Right forelimb (tissue), 1 donor: ENCODE measurements around the gene LPCAT3.
"Not testable (repeated sequence)": the region's sequence is repeated elsewhere in the genome, so short reads cannot be mapped to it uniquely, and the experiment has no call there.

Experiments
- DNase-seq: peaks from one replicate; pipeline ENCODE4 v3.0.0-alpha.2; 2018

Gene LPCAT3

DNA sequence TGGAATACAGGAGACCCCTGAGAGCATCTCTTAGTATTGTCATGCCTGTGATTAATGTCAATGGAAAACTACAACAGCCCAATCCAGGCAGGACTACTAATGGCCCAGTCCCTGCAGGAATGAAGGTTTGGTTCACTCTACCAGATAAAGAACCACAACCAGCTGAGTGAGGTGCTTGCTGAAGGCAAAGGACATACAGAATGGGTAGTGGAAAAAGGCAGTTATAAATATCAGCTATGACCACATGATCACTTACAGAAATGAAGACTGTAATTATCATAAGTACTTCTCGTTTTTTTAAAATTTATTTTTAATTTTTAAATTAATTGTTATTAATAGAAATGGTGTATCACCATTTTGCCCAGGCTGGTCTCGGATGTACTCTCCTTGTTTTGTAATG lies 17.2 kb upstream of the LPCAT3 start:
- no peak for DNase-seq

DNA sequence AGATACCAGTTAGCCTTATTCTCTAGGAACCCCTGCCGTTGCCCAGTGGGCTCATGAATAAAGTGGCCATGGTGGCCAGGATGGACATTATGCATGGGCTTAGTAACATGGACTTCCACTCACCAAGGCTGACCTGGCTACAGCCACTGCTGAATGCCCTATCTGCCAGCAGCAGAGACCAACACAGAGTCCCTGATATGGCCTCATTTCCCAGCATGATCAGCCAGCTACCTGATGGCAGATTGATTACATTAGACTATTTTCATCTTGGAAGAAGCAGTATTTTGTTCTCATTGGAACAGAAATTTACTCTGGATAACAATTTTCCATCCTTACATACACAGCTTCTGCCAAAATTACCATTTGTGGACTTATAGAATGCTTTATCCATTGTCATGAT lies 16.2 kb upstream of the LPCAT3 start:
- DNase-seq: no peak

DNA sequence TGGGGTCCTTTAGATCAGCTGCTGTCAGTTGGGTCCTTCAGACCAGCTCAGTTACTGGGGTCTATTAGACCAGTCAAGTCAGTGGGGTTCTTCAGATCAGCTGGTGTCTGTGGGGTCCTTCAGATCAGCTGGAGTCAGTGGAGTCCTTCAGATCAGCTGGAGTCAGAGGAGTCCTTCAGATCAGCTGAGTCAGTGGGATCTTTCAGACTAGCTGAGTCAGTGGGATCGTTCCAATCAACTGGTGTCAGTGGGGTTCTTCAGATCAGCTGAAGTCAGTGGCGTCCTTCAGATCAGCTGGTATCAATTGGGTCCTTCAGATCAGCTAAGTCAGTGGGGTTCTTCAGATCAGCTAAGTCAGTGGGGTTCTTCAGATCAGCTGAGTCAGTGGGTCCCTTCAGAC lies 14.7 kb upstream of the LPCAT3 start:
- no peak for DNase-seq

DNA sequence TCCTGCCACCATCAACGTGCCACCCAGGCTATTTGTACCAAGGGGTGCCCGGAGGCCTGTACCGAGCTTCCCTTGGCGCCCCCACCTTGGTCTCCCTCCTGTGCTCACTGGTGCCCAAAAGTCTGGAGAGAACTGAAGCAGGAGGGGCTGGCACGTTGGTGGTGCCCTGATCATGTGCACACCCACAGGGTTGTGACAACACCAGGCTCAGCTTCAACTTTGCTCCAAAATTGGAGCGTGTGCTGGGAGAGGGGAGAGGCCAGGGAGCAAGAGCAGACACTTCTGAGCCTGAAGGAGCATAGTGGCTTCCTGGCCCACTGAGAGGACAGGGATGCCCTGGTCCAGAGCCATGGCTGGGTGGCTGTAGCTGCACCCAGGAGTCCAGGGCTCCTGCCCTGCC lies 13.0 kb upstream of the LPCAT3 start:
- no peak for DNase-seq

DNA sequence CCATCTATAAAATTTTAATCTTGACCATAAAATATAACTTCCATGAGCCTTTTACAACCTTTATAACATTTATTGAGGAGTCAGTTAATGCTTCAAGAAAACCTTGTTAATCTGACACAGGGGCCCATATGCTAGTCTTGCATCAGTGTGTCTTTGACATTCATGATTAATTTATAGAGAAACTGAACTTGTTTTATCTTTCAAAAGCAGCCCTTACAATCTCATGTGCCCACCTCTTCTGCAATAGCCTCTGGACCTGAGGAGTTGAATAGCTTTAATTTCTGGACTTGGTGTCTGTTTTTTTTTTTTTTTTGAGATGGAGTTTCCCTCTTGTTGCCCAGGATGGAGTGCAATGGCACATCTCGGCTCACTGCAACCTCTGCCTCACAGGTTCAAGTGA lies 8.6 kb upstream of the LPCAT3 start:
- no peak for DNase-seq

DNA sequence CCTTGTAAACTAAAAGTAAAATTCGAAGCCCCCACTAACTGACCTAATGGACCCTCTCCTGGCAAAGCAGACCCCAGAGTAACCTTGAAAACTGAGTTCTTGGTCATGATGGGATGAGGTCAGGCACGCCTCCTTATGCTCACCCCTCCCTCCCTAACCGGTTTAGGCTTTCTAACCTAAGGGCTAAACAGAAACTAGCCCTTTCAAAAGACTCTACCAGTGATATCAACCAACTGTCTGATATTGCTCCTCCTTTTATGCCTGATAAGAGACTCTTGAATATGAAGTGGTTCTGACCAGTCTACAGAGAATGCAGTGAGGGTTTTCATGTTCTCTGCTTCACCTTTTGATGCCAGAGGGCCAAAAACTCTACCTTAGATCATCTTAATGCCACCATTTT lies 4.8 kb upstream of the LPCAT3 start:
- DNase-seq: no peak

DNA sequence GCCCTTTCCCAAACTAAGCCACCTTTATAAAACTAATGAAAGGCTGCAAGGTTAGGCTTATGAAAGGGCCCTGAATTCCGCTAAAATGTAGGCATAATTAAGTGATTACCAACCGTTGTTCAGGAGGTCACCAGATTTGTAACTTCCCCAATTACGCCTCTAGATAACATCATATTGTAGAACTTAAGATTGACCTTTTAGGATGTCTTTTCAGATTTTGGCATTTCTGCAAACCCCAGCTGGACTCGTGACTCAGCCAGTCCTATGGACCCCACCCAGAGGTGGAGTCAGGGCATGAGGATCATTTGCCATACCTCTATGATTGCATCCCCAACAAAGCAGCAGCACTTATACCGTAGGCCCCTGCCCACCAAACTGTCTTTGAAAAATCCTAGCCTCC lies 3.7 kb upstream of the LPCAT3 start:
- no peak for DNase-seq

DNA sequence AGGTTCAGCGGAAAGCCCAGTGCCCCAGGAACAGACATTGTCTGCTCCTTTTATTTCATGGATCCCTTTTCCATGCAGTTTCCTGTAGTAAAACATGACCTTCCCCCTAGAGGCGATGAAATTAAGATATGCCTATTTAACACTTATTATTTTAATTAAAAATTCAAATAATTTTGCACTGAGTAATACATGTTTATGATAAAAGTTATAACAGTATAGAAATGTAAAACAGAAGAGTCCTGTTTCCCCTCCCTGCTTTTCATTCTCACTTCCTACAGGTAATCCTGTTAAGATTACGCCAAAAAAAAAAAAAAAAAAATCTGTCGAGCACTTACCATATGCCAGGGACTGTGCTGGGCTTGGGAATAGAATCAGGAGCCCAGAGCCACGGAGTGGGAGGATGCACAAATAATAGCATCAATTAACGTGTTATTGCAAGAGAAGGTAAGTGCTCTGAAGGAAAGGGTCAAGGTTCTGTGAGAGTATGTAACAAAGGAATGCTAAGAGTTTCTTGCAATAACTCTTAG lies 830 bp upstream of the LPCAT3 start:
- no peak for DNase-seq

DNA sequence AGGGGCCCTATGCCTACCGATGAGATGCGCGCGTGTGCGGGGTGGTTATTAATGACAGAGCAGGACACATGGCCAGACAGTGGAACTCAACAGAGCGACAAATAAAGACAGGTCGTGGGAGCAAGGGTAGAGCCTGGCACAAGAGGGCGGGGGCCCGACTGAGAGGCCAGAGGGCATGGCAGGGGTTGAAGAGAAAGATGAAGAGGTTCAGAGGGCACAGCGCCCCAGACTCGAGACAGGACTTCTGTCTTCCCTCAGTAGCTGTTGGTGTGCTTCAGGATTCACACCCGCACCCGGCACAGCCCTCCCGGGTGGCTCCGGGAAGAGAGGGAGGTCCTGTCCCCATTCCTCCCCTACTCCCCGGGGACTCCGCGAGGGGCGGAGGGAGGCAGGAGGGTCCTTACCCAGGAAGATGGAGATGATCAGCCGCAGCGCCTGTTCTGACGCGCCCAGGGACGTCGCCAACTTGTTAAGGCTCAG lies 366 bp downstream of the LPCAT3 start:
- DNase-seq: no peak

DNA sequence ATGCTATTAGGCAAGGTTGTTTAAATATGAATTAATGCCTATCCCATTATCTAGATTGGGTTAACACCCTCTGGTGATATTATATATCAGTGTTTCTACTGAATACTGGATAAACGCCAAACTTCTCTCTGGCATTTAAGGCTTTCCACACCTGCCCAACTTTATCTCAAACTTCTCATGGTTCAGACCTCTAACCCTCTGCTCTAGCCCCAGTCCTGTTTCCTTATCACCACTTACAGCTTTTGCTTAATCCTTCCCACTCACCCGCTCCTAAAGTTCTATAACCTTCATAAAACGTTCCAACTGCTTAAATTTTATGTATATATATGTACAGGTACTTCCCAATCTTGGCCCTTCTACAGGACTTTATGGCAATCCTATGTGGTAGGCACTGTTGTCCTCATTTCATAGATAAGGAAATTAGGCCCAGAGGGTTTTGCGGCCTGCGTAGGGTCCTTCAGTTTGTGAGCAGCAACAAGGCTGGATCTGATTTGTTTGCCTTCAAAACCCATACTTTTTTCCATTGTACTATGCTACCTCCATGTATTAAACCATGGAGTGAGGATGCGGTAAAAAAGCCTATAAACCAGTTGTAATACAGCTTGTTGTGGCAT lies 1.2 kb downstream of the LPCAT3 start:
- DNase-seq: no peak

DNA sequence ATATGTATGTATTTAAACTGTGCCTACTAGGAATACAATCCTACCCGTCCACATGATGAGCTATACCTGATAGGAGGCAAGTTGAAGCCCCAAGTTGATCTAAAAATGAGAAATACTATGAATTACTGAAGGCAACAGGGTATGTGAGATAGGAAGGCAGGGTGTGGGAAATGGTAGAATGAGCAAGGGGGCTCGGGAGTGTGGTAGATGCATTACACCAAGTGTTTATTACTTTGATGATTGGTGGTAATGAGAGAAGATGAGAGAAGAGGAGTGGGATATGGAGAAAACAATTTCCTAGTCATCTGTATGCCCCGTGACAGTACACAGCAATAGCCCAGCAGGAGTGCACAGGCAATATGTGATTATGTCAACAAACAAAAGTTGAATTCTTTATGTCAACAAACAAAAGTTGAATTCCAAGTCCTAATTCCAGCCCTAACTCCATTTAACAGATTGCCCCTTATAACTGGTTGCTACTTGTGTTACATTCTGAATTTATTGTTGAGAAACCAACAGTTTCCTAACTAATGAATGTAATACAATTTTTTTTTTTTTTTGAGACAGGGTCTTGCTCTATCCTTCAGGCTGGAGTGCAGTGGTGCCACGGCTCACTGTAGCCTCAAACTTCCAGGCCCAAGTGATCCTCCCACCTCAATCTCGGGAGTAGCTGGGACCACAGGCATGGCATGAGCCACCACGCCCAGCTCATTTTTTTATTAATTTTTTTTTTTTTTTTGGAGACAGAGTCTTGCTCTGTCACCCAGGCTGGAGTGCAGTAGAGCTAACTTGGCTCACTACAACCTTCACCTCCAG lies 2.5 kb downstream of the LPCAT3 start:
- DNase-seq: no peak

DNA sequence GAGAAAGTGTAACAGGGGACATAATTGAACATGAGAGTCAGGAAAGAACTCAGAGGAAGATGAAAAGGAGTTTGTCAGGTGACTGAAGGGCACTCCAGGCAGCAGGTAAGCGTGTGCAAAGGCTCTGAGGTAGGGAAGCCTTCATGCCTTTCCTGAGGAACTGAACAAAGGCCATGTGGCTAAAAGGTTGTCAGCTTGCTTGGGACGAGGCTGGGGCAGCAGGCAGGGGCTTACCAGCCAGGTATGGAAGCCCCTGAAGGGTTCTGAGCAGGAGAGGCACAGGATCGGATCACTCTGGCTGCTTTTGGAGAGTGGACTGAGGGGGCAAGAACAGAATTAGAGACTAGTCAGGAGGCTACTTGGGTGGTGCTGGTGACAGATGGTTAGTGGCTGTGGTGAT lies 5.2 kb downstream of the LPCAT3 start:
- no peak for DNase-seq

DNA sequence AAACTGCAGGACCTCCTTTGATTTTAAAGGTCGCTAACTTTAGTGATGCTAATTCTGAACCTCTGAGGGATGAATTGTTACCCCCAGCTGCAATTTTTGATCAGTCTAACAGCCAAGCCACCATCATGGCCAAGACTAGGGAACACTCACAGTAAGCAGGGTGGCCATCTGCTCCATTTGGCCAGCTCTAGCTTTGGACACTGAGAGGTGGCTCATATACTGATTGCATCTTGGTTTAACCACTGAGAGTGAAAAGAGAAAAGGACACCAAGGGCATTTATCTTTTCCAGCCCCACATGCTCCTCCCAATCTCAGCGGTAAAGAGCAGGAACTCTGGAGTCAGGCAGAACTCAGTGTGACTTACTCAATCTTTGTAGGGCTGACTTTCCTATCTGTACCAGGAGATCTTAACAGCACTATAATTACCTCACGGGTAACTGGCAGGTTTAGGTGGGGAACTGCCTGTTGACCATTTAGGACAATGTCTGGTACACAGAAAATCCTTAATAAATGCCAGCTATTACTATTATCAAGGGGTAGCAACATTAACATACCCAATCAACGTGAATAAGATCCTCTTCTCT lies 6.2 kb downstream of the LPCAT3 start:
- no peak for DNase-seq

DNA sequence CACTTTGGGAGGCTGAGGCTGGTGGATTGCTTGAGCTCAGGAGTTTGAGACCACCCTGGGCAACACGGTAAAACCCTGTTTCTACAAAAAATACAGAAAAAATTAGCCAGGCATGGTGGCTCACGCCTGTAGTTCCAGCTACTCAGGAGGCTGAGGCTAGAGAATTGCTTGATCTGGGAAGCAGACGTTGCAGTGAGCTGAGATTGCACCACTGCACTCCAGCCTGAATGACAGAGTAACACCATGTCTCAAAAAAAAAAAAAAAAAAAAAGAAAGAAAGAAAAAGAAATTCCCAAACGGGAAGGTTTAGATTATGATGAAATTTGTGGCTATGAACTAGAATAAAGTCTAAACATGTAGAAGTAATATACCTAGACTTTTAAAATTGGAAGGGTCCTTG lies 6.9 kb downstream of the LPCAT3 start:
- DNase-seq: not testable (repeated sequence)

DNA sequence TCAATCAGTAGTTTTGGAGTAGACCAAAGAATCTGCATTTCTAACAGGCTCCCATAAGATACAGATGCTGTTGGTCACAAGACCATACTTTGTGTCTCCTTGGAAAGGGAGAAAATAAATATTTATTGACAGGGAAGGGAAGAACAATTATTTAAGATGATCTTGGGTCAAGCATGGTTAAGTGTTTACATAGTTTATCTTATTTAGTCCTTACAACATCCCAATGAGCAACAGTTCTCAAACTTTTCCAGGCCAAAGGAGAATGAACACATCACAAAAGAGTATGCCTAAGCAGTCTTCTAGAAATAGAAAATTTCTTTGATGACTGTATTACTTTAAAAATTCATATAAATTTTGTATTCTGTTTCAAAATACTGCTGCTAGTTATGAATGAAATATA lies 8.8 kb downstream of the LPCAT3 start:
- no peak for DNase-seq

DNA sequence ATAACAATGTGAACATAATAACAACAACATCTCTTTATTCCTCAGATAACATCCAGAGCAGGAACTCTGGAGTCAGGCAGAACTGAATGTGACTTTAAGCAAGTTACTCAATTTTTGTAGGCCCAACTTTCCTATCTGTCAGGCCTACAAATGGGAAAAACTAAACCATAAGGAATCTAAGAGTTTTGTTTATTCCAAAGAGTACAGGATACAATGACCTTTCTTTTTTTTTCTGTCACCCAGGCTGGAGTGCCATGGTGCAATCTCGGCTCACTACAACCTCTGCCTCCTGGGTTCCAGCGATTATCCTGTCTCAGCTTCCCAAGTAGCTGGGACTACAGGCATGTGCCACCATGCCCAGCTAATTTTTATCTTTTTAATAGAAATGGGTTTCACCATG lies 9.4 kb downstream of the LPCAT3 start:
- DNase-seq: no peak

DNA sequence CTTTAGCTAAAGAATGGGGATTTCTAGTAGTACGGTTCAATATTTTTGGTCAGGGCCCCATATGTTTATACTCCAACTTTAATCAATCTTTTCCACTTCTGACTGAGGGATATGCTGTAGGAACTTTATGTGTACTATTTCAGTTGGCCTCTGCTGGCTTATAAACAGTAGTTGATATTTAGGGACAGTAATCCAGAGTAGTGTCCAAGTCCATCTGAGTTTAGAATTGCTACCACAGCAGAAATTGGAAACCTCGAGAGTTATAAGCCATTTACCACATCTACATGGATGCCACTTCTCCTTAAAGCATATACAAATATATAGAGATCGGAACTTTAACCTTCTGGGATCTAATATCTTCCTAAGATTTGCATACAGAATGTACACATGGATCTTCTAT lies 11.6 kb downstream of the LPCAT3 start:
- DNase-seq: no peak

DNA sequence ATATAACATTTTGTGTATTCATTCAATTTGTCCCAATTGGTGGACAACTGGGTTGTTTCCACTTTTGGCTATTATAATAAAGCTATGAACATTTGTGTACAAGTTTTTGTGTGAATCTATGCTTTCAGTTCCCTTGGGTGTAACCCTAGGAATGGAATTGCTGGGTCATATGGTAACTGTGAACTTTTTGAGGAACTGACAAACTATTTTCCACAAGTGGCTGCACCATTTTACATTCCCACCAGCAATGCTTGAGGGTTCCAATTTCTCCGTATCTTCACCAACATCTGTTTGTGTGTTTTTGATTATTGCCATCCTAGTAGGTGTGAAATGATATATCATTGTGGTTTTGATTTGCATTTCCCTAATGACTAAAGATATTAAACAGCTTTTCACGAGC lies 13.0 kb downstream of the LPCAT3 start:
- no peak for DNase-seq

DNA sequence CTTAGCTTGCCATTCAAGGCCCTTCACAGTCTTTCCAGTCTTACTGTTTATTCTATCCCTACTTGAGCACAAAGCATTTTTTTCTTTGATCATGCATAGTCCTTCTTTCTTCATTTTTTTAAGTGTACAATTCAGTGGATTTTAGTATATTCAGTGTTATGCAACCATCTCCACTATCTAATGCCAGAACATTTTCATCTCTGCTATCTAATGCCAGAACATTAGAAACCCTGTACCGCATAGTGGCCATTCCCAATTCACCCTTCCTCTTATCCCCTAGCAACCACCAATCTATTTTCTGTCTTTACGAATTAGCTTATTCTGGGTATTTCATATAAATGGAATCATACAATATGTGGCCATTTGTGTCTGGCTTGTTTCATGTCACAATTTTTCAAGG lies 13.4 kb downstream of the LPCAT3 start:
- DNase-seq: no peak

DNA sequence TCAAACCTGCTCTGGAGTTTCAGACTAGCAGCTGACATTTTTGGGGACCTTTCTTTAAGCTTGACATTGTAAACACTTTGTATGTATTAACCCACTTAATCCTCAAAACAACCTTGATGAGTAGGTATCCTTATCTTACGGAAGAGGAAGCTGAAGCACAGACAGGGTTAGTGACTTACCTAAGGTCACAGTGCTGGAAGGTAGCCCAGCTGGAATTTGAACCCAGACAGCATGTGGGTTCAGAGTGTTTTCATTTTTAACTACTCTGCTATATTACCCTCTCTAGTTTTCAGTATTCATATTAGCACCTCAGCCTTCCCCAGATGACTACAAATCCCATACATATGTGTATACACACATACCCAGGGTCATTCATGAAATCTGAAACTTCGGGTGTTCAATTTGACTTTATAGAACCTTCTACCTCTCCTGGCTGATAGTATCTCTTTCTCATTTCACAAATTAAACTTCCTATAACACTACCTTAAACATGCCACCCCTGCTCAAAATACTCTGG lies 13.9 kb downstream of the LPCAT3 start:
- DNase-seq: no peak

DNA sequence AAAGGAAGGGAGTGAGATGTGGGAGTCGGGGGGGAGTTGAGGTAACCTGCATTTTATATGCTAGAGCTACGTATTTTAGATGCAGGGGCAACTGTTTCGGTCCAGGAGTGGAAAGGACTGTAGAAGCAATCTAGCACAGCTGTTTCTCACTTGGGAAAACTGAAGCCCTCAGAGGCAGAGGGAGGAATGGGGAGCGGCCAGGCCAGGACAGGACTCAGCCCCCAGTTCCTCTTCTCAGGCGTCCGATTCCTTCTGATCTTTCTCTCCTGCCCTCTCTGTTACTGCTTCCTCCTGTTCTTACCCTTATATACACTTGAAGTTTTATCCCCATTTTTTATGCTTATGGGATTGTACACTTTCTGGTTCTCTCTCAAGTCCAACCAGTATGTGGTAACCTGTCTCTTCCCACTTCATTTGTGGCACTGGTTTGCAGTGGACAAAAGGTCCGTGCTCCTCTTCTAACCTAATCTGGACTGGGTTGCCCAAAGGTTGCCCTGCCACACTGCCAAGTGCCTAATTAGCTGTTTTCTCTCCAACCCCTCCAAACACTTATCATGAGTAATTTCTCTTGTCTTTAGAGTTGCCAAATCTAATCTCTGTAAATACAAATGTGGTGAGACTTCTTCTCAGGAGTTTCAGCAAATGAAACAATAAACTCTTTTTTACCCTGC lies 16.2 kb downstream of the LPCAT3 start:
- DNase-seq: no peak

DNA sequence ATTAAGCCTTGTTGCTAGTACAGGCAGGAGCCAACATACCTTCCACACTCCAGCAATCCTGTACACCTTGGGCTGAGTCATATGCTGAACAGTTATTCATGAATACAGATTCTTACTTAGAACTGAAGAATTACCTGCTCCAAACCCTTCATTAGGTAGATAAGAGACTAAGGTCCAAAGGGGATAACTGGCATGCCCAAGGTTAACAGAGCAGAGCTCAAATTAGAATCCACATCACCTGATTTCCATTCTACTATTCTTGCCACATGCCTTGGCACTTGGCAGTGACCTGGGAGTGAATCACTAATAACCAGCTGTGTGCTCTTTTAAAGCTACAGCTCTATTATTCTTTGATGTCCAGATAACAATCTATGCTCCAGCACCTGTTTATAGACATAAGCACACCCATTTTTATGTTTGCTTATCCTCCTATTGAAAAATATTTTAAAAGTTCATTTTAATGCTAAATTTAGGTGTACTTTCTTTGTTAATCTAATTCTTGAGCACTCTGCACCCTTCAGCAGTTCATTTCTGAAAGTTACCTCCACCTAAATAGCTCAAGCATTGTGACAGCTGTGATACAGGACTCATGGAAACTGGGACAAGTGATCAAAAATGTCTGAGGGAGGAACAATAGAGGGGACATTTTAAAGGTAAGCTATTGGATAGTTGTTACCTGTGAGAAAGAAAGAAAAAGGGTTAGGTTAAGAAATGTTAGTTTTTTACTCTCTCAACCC lies 19.4 kb downstream of the LPCAT3 start:
- no peak for DNase-seq

DNA sequence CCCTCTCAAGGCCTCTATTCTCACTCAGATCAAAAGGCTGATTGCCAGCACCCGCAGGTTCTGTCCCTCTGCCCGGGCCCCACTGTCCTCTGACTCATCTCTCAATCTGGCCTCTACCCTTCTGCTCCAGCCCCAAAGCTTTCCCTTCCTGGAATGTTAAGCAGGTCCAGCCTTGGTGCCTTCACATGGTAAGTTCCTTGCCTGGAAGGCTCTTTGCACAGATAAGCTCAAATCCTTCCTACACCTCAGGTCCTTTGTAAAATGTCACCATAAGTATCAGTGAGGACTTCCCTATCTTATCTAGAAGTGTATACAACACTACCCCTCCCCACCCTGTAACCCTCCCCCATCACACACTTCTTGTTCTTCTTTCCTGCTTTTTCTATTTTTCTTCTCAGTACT lies 22.2 kb downstream of the LPCAT3 start:
- no peak for DNase-seq
